ENCODE data around the gene ZNF543. TPM values are rescaled to one million over a fixed set of nuclear protein-coding genes. Genes with fewer than 3 reads are reported as not detected.

ZNF543 gene
- total and polyA plus RNA-seq, 2 donors (not counting 1 experiment from before 2014, with no cell fraction given) = 4.6 to 16.7 TPM

DNA sequence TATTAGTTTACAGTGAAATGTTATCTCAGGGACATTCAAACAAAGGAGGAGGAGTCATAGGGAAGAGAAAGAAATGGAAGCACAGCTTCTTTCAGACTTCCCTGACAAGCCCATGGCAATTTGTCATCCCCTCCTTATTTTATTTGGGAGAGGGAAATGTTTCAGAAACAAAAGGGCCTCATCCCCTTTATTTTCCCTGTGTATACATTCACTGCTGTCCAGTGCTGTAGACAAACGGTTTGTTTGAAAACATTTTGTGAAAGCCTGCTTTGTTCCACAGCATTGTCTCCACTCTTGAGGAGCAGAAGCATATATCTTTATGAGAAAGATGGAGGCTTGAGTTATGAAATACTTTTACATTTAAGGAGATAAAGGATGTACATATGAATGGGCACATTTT is 27.7 kb upstream of the ZNF543 start:
- H3K4me1 Mint-ChIP-seq = peaks cover 11% of the 10 kb centered on the region
- no peaks in the 10 kb centered on the region for H3K4me1 ChIP-seq (ENCODE audit: control insufficient read depth in 2 of 2, insufficient read depth in 2 of 2, low read length in 2 of 2)
- H3K27me3 Mint-ChIP-seq = no peaks in the 10 kb centered on the region
- no peak overlapping the region for H3K27ac ChIP-seq (ENCODE audit: low read length in 2 of 2)
- H3K79me2 ChIP-seq (ENCODE audit: control insufficient read depth, insufficient read depth, low read length) = peaks cover 86% of the 10 kb centered on the region
- WGBS (ENCODE audit: insufficient coverage) = no CpG with 5 or more reads among the region's 1 CpG
- H3K36me3 ChIP-seq (replicated peaks in 1 of 2; ENCODE audit: control extremely low read depth in 1 of 2, control insufficient read depth in 1 of 2, extremely low read depth in 1 of 2, insufficient read depth in 2 of 2, low read length in 1 of 2) = peaks cover 19 to 63% of the 10 kb centered on the region in 2 experiments
- DNase-seq (no peak), ATAC-seq (ENCODE audit: low read depth) (no peak)
- H3K4me3 ChIP-seq (ENCODE audit: control extremely low read depth in 1 of 5, extremely low read depth in 1 of 5, insufficient read depth in 1 of 5, low read depth in 2 of 5, low read length in 4 of 5) = no peak overlapping the region
- H3K9ac ChIP-seq (ENCODE audit: low read length) = no peak overlapping the region
- H2AFZ ChIP-seq (ENCODE audit: insufficient read depth, low read depth, low read length, poor library complexity, severe bottlenecking) = no peak overlapping the region
- ChIA-PET CTCF (no interaction called here), POLR2A (no interaction called here)
- H3K9me3 Mint-ChIP-seq (ENCODE audit: insufficient read depth) = peaks cover 10% of the 10 kb centered on the region
- intact Hi-C loops (cut with micrococcal nuclease) = no loop called here
- peaks cover 30% of the 10 kb centered on the region for H4K20me1 ChIP-seq (ENCODE audit: control insufficient read depth, insufficient read depth, low read length, poor library complexity, severe bottlenecking)
- no peak overlapping the region for H3K4me3 Mint-ChIP-seq
- H3K4me2 ChIP-seq (replicated peaks; ENCODE audit: low read depth, low read length, poor library complexity, severe bottlenecking) = no peak overlapping the region
- H3K27ac Mint-ChIP-seq = no peak overlapping the region
- no peaks in the 10 kb centered on the region for H3K27me3 ChIP-seq (replicated peaks in 1 of 4; ENCODE audit: control extremely low read depth in 1 of 4, control insufficient read depth in 3 of 4, insufficient read depth in 4 of 4, low read length in 3 of 4)
- peaks cover 5 to 26% (median 18%) of the 10 kb centered on the region in 3 donors for H3K9me3 ChIP-seq (ENCODE audit: control extremely low read depth in 1 of 3, control insufficient read depth in 2 of 3, insufficient read depth in 1 of 3, low read length in 2 of 3)
- TF ChIP-seq, protein P1, sequence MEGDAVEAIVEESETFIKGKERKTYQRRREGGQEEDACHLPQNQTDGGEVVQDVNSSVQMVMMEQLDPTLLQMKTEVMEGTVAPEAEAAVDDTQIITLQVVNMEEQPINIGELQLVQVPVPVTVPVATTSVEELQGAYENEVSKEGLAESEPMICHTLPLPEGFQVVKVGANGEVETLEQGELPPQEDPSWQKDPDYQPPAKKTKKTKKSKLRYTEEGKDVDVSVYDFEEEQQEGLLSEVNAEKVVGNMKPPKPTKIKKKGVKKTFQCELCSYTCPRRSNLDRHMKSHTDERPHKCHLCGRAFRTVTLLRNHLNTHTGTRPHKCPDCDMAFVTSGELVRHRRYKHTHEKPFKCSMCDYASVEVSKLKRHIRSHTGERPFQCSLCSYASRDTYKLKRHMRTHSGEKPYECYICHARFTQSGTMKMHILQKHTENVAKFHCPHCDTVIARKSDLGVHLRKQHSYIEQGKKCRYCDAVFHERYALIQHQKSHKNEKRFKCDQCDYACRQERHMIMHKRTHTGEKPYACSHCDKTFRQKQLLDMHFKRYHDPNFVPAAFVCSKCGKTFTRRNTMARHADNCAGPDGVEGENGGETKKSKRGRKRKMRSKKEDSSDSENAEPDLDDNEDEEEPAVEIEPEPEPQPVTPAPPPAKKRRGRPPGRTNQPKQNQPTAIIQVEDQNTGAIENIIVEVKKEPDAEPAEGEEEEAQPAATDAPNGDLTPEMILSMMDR (IDR thresholded peaks at IDR 0.05) = no peak
- no peak for TF ChIP-seq EZH2 (IDR thresholded peaks at IDR 0.05; ENCODE audit: borderline replicate concordance, insufficient read depth, low read depth, low read length, poor library complexity, severe bottlenecking)

DNA sequence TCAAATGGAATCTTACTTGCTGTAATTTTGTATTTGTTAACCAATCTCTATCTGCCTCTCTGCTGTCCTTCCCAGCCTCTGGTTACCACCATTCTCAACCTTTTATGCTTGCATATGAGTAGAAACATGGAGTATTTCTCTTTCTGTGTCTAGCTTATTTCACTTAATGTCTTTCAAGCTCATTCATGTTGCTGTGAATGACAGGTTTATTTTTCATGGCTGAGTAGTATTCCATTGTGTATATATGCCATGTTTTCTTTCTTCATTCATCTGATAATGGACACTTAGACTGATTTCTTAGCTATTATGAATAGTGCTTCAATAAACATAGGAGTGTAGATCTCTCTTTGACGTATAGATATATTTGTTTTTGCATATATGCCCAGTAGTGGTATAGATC is 26.6 kb upstream of the ZNF543 start:
- TF ChIP-seq, protein P1 (IDR thresholded peaks at IDR 0.05) = no peak
- TF ChIP-seq EZH2 (IDR thresholded peaks at IDR 0.05; ENCODE audit: borderline replicate concordance, insufficient read depth, low read depth, low read length, poor library complexity, severe bottlenecking) = no peak
- H3K4me1 ChIP-seq (ENCODE audit: control insufficient read depth in 2 of 2, insufficient read depth in 2 of 2, low read length in 2 of 2) = no peaks in the 10 kb centered on the region
- peaks cover 17% of the 10 kb centered on the region for H3K4me1 Mint-ChIP-seq
- no CpG with 5 or more reads among the region's 1 CpG for WGBS (ENCODE audit: insufficient coverage)
- DNase-seq (no peak), ATAC-seq (ENCODE audit: low read depth) (no peak)
- intact Hi-C loops (cut with micrococcal nuclease) = no loop called here
- H3K36me3 ChIP-seq (replicated peaks in 1 of 2; ENCODE audit: control extremely low read depth in 1 of 2, control insufficient read depth in 1 of 2, extremely low read depth in 1 of 2, insufficient read depth in 2 of 2, low read length in 1 of 2) = peaks cover 17 to 54% of the 10 kb centered on the region in 2 experiments
- H3K27ac ChIP-seq (ENCODE audit: low read length in 2 of 2) = no peak overlapping the region
- H3K27ac Mint-ChIP-seq = no peak overlapping the region
- H3K9ac ChIP-seq (ENCODE audit: low read length) = no peak overlapping the region
- CTCF ChIA-PET = no interaction called here
- no peak overlapping the region for H3K4me3 Mint-ChIP-seq
- peaks cover 20% of the 10 kb centered on the region for H4K20me1 ChIP-seq (ENCODE audit: control insufficient read depth, insufficient read depth, low read length, poor library complexity, severe bottlenecking)
- no peak overlapping the region for H3K4me2 ChIP-seq (replicated peaks; ENCODE audit: low read depth, low read length, poor library complexity, severe bottlenecking)
- no peak overlapping the region for H3K4me3 ChIP-seq (ENCODE audit: control extremely low read depth in 1 of 5, extremely low read depth in 1 of 5, insufficient read depth in 1 of 5, low read depth in 2 of 5, low read length in 4 of 5)
- H2AFZ ChIP-seq (ENCODE audit: insufficient read depth, low read depth, low read length, poor library complexity, severe bottlenecking) = no peak overlapping the region
- peaks cover 5 to 26% (median 18%) of the 10 kb centered on the region in 3 donors for H3K9me3 ChIP-seq (ENCODE audit: control extremely low read depth in 1 of 3, control insufficient read depth in 2 of 3, insufficient read depth in 1 of 3, low read length in 2 of 3)
- no peaks in the 10 kb centered on the region for H3K27me3 Mint-ChIP-seq
- POLR2A ChIA-PET = interaction anchor here (0.6 kb wide), 1 partner anchor 112 kb away, joined by 8 read pairs; no protein-coding TSS in a partner anchor
- H3K79me2 ChIP-seq (ENCODE audit: control insufficient read depth, insufficient read depth, low read length) = peaks cover 79% of the 10 kb centered on the region
- peaks cover 10% of the 10 kb centered on the region for H3K9me3 Mint-ChIP-seq (ENCODE audit: insufficient read depth)
- no peaks in the 10 kb centered on the region for H3K27me3 ChIP-seq (replicated peaks in 1 of 4; ENCODE audit: control extremely low read depth in 1 of 4, control insufficient read depth in 3 of 4, insufficient read depth in 4 of 4, low read length in 3 of 4)

All from B cell (primary cell).